ENCODE results near the gene BRICD5. TPM values are rescaled to one million over a fixed set of nuclear protein-coding genes. Genes with fewer than 3 reads are reported as not detected.

BRICD5 gene
- total and polyA plus RNA-seq, 4 donors, result 2.1 to 13.5 (median 9.3) TPM

DNA sequence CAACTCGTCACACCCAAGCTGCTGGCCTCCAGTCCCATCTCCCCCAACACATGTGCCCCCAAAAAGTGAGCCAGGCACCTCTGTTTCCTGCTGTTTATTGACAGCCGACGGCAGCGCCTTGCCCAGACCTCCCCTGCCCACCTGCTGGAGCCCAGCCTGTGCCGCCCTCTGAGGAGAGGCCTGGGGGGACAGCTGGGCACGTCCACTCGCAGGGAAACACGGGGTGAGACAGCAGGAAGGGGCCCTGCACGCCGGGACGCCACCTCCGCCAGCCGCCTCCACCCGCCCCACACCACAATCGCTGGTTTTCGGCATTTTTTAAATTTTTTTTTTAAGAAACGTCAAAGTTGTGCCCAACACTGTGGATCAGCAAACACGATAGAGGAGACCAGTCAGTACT lies 33.6 kb downstream of the BRICD5 start:
- no peaks in the 10 kb centered on the region for H3K9me3 ChIP-seq (ENCODE audit: control insufficient read depth in 4 of 4, insufficient read depth in 3 of 4, low read length in 3 of 4)
- no peak overlapping the region for H3K4me3 ChIP-seq
- H3K27me3 ChIP-seq (ENCODE audit: control insufficient read depth in 3 of 3, insufficient read depth in 3 of 3, low read length in 2 of 3), result no peaks in the 10 kb centered on the region
- ATAC-seq (ENCODE audit: insufficient read depth, low FRiP score) (no peak), DNase-seq (no peak)
- H3K36me3 ChIP-seq (ENCODE audit: control insufficient read depth in 4 of 4, insufficient read depth in 4 of 4, low read length in 4 of 4), result peaks cover 4 to 57% (median 11%) of the 10 kb centered on the region in 4 donors
- no peak overlapping the region for H3K27ac ChIP-seq (ENCODE audit: low read depth in 1 of 2, low read length in 1 of 2)
- H3K4me1 ChIP-seq (ENCODE audit: control insufficient read depth in 5 of 5, insufficient read depth in 5 of 5, low read length in 5 of 5), result no peaks in the 10 kb centered on the region
- no peak overlapping the region for H3K9ac ChIP-seq (ENCODE audit: insufficient read depth in 1 of 2, low read length in 2 of 2)
- TF ChIP-seq, protein P1, sequence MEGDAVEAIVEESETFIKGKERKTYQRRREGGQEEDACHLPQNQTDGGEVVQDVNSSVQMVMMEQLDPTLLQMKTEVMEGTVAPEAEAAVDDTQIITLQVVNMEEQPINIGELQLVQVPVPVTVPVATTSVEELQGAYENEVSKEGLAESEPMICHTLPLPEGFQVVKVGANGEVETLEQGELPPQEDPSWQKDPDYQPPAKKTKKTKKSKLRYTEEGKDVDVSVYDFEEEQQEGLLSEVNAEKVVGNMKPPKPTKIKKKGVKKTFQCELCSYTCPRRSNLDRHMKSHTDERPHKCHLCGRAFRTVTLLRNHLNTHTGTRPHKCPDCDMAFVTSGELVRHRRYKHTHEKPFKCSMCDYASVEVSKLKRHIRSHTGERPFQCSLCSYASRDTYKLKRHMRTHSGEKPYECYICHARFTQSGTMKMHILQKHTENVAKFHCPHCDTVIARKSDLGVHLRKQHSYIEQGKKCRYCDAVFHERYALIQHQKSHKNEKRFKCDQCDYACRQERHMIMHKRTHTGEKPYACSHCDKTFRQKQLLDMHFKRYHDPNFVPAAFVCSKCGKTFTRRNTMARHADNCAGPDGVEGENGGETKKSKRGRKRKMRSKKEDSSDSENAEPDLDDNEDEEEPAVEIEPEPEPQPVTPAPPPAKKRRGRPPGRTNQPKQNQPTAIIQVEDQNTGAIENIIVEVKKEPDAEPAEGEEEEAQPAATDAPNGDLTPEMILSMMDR (IDR thresholded peaks at IDR 0.05; ENCODE audit: control extremely low read depth, extremely low read depth), result no peak
- 93 to 94% methylated on average over 18 of the region's 18 CpGs for WGBS, 2 donors

DNA sequence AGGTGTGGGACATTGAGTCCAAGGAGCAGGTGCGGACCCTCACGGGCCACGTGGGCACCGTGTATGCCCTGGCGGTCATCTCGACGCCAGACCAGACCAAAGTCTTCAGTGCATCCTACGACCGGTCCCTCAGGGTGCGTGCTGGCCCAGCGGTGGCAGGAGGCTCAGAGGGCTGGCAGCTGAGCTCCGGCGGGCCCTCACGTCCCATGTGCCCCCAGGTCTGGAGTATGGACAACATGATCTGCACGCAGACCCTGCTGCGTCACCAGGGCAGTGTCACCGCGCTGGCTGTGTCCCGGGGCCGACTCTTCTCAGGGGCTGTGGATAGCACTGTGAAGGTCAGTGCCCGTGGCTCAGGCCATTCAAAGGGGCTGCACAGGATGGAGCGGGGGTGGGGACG lies 34.6 kb downstream of the BRICD5 start:
- H3K27me3 ChIP-seq (ENCODE audit: control insufficient read depth in 3 of 3, insufficient read depth in 3 of 3, low read length in 2 of 3), result no peaks in the 10 kb centered on the region
- 96% methylated on average over 23 of the region's 23 CpGs for WGBS, 2 donors
- no peak for DNase-seq
- no peak overlapping the region for H3K4me3 ChIP-seq
- no peak overlapping the region for H3K27ac ChIP-seq (ENCODE audit: low read depth in 1 of 2, low read length in 1 of 2)
- ATAC-seq (ENCODE audit: insufficient read depth, low FRiP score), result no peak
- TF ChIP-seq, protein P1 (IDR thresholded peaks at IDR 0.05; ENCODE audit: control extremely low read depth, extremely low read depth), result no peak
- no peaks in the 10 kb centered on the region for H3K9me3 ChIP-seq (ENCODE audit: control insufficient read depth in 4 of 4, insufficient read depth in 3 of 4, low read length in 3 of 4)
- peaks cover 4 to 68% (median 11%) of the 10 kb centered on the region in 4 donors for H3K36me3 ChIP-seq (ENCODE audit: control insufficient read depth in 4 of 4, insufficient read depth in 4 of 4, low read length in 4 of 4)
- no peaks in the 10 kb centered on the region for H3K4me1 ChIP-seq (ENCODE audit: control insufficient read depth in 5 of 5, insufficient read depth in 5 of 5, low read length in 5 of 5)
- H3K9ac ChIP-seq (ENCODE audit: insufficient read depth in 1 of 2, low read length in 2 of 2), result no peak overlapping the region

DNA sequence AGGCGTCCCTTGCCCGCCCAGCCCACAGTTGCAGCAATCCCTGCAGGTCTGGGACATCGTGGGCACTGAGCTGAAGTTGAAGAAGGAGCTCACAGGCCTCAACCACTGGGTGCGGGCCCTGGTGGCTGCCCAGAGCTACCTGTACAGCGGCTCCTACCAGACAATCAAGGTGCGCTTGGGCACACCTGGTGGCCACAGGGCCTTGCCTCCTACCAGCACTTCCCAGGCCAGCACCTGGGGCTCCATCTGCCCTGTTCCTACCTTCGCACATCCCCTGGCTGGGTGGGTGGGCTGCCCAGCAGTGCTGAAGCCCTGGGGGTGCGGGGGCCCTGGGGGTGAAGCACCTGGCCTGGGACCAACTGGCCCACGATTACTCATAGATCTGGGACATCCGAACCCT lies 35.2 kb downstream of the BRICD5 start:
- DNase-seq (no peak), ATAC-seq (ENCODE audit: insufficient read depth, low FRiP score) (no peak)
- H3K9me3 ChIP-seq (ENCODE audit: control insufficient read depth in 4 of 4, insufficient read depth in 3 of 4, low read length in 3 of 4), result no peaks in the 10 kb centered on the region
- no peak overlapping the region for H3K27ac ChIP-seq (ENCODE audit: low read depth in 1 of 2, low read length in 1 of 2)
- H3K9ac ChIP-seq (ENCODE audit: insufficient read depth in 1 of 2, low read length in 2 of 2), result no peak overlapping the region
- no peaks in the 10 kb centered on the region for H3K4me1 ChIP-seq (ENCODE audit: control insufficient read depth in 5 of 5, insufficient read depth in 5 of 5, low read length in 5 of 5)
- TF ChIP-seq, protein P1 (IDR thresholded peaks at IDR 0.05; ENCODE audit: control extremely low read depth, extremely low read depth), result no peak
- 96 to 97% methylated on average over 10 of the region's 10 CpGs for WGBS, 2 donors
- H3K27me3 ChIP-seq (ENCODE audit: control insufficient read depth in 3 of 3, insufficient read depth in 3 of 3, low read length in 2 of 3), result no peaks in the 10 kb centered on the region
- peaks cover 4 to 70% (median 11%) of the 10 kb centered on the region in 4 donors for H3K36me3 ChIP-seq (ENCODE audit: control insufficient read depth in 4 of 4, insufficient read depth in 4 of 4, low read length in 4 of 4)
- H3K4me3 ChIP-seq, result no peak overlapping the region

All from lung (tissue), 12 donors.